ENCODE measurements around the gene ETV3.
"Not testable (repeated sequence)": the region's sequence is repeated elsewhere in the genome, so short reads cannot be mapped to it uniquely, and the experiment has no call there.

ETV3 gene

GRCh38 chr1:157113631-157114030, 24.6 kb downstream of the ETV3 start:
- in situ Hi-C loops (cut with HindIII; ENCODE audit: low sequenced_read_pairs) = no loop called here

GRCh38 chr1:157113106-157113505, 25.1 kb downstream of the ETV3 start:
- in situ Hi-C loops (cut with HindIII; ENCODE audit: low sequenced_read_pairs) = no loop called here

GRCh38 chr1:157112186-157112867, 25.9 kb downstream of the ETV3 start:
- in situ Hi-C loops (cut with HindIII; ENCODE audit: low sequenced_read_pairs) = no loop called here

- in situ Hi-C loops (cut with HindIII; ENCODE audit: low sequenced_read_pairs) = no loop called here
Measured at GRCh38 chr1:157111396-157112165, 26.6 kb downstream of the ETV3 start.

GRCh38 chr1:157110686-157111085, 27.5 kb downstream of the ETV3 start:
- in situ Hi-C loops (cut with HindIII; ENCODE audit: low sequenced_read_pairs) = no loop called here

GRCh38 chr1:157110003-157110402, 28.2 kb downstream of the ETV3 start:
- in situ Hi-C loops (cut with HindIII; ENCODE audit: low sequenced_read_pairs) = no loop called here

GRCh38 chr1:157108448-157108847, 29.7 kb downstream of the ETV3 start:
- in situ Hi-C loops (cut with HindIII; ENCODE audit: low sequenced_read_pairs) = no loop called here

- in situ Hi-C loops (cut with HindIII; ENCODE audit: low sequenced_read_pairs) = no loop called here
Measured at GRCh38 chr1:157107702-157108101, 30.5 kb downstream of the ETV3 start.

- in situ Hi-C loops (cut with HindIII; ENCODE audit: low sequenced_read_pairs) = no loop called here
Measured at GRCh38 chr1:157106813-157107189, 31.4 kb downstream of the ETV3 start.

- in situ Hi-C loops (cut with HindIII; ENCODE audit: low sequenced_read_pairs) = no loop called here
Measured at GRCh38 chr1:157105988-157106812, 32.0 kb downstream of the ETV3 start.

GRCh38 chr1:157105298-157105987, 32.8 kb downstream of the ETV3 start:
- in situ Hi-C loops (cut with HindIII; ENCODE audit: low sequenced_read_pairs) = no loop called here

GRCh38 chr1:157104598-157105293, 33.4 kb downstream of the ETV3 start:
- in situ Hi-C loops (cut with HindIII; ENCODE audit: low sequenced_read_pairs) = loop anchor here (5.0 kb wide), 1 partner anchor 43 kb away; no protein-coding TSS in a partner anchor

GRCh38 chr1:157103268-157103667, 34.9 kb downstream of the ETV3 start:
- in situ Hi-C loops (cut with HindIII; ENCODE audit: low sequenced_read_pairs) = loop anchor here (5.0 kb wide), 1 partner anchor 44 kb away; no protein-coding TSS in a partner anchor

- in situ Hi-C loops (cut with HindIII; ENCODE audit: low sequenced_read_pairs) = loop anchor here (5.0 kb wide), 1 partner anchor 46 kb away; no protein-coding TSS in a partner anchor
Measured at GRCh38 chr1:157101149-157101548, 37.0 kb downstream of the ETV3 start.

GRCh38 chr1:157099633-157100009, 38.6 kb downstream of the ETV3 start, which contains the start of gene ETV3L:
Gene ETV3L (minus strand): TSS chr1:157099808. CDS start chr1:157099523, 285 bp downstream.
- in situ Hi-C loops (cut with HindIII; ENCODE audit: low sequenced_read_pairs) = loop anchor here (5.0 kb wide), 1 partner anchor 48 kb away; no protein-coding TSS in a partner anchor

GRCh38 chr1:157098987-157099632, 39.1 kb downstream of the ETV3 start:
- in situ Hi-C loops (cut with HindIII; ENCODE audit: low sequenced_read_pairs) = not testable (repeated sequence)

- in situ Hi-C loops (cut with HindIII; ENCODE audit: low sequenced_read_pairs) = no loop called here
Measured at GRCh38 chr1:157098519-157098918, 39.7 kb downstream of the ETV3 start.

GRCh38 chr1:157097692-157098091, 40.5 kb downstream of the ETV3 start:
- in situ Hi-C loops (cut with HindIII; ENCODE audit: low sequenced_read_pairs) = no loop called here

- in situ Hi-C loops (cut with HindIII; ENCODE audit: low sequenced_read_pairs) = no loop called here
Measured at GRCh38 chr1:157096881-157097280, 41.3 kb downstream of the ETV3 start.
